ENCODE measurements around the gene BICDL2. TPM values are rescaled to one million over a fixed set of nuclear protein-coding genes. Genes with fewer than 3 reads are reported as not detected.
A peak's percentile ranks its signal among the peaks of the same experiment; 100 is the strongest.

BICDL2 gene
- total and polyA plus RNA-seq, 2 donors from 2014 or later: 2.9 to 12.1 TPM

- Histone ChIP-seq H3K9ac (ENCODE audit: low read length in 3 of 3) (no peak overlapping the region), H3K4me1 (ENCODE audit: control insufficient read depth in 2 of 3, insufficient read depth in 2 of 3, low read depth in 1 of 3, low read length in 3 of 3) (peaks cover 0 to 18% (median 18%) of the 10 kb centered on the region in 3 donors), H3K27ac (ENCODE audit: low read depth in 2 of 2, low read length in 2 of 2) (no peak overlapping the region), H3K9me3 (ENCODE audit: control insufficient read depth in 2 of 3, insufficient read depth in 1 of 3, low read length in 3 of 3) (no peaks in the 10 kb centered on the region), H3K36me3 (ENCODE audit: control insufficient read depth in 2 of 3, insufficient read depth in 3 of 3, low read length in 3 of 3) (peaks cover 2 to 5% (median 3%) of the 10 kb centered on the region in 3 donors), H3K4me3 (ENCODE audit: low read length in 3 of 3) (no peak overlapping the region), H3K27me3 (ENCODE audit: control insufficient read depth, insufficient read depth, low read length) (peaks cover 14% of the 10 kb centered on the region)
- FAIRE-seq: no peak
- intact Hi-C loops (cut with DNase I): no loop called here
- no peak for TF ChIP-seq CTCF (IDR thresholded peaks at IDR 0.05; ENCODE audit: borderline replicate concordance, extremely low read depth, insufficient read depth)
- no peak for DNase-seq
Observed at GRCh38 chr16:3026003-3026378, 10.8 kb downstream of the BICDL2 start.

- H3K9ac ChIP-seq (ENCODE audit: low read length in 3 of 3): no peak overlapping the region
- H3K4me1 ChIP-seq (ENCODE audit: control insufficient read depth in 2 of 3, insufficient read depth in 2 of 3, low read depth in 1 of 3, low read length in 3 of 3): peaks cover 0 to 23% (median 18%) of the 10 kb centered on the region in 3 donors
- intact Hi-C loops (cut with DNase I): no loop called here
- FAIRE-seq (no peak), DNase-seq (no peak)
- no peak for TF ChIP-seq CTCF (IDR thresholded peaks at IDR 0.05; ENCODE audit: borderline replicate concordance, extremely low read depth, insufficient read depth)
- H3K36me3 ChIP-seq (ENCODE audit: control insufficient read depth in 2 of 3, insufficient read depth in 3 of 3, low read length in 3 of 3): peaks cover 2 to 5% (median 3%) of the 10 kb centered on the region in 3 donors
- no peak overlapping the region for H3K4me3 ChIP-seq (ENCODE audit: low read length in 3 of 3)
- H3K27me3 ChIP-seq (ENCODE audit: control insufficient read depth, insufficient read depth, low read length): peaks cover 14% of the 10 kb centered on the region
- H3K9me3 ChIP-seq (ENCODE audit: control insufficient read depth in 2 of 3, insufficient read depth in 1 of 3, low read length in 3 of 3): no peaks in the 10 kb centered on the region
- no peak overlapping the region for H3K27ac ChIP-seq (ENCODE audit: low read depth in 2 of 2, low read length in 2 of 2)
Observed at GRCh38 chr16:3025032-3026002, 11.4 kb downstream of the BICDL2 start.

GRCh38 chr16:3023669-3024478, 12.9 kb downstream of the BICDL2 start, which contains the start of the genes HCFC1R1 and THOC6:
TSS of gene HCFC1R1 (minus strand) at chr16:3023942. CDS start at chr16:3023941, 1 bp downstream.
TSS of gene THOC6 (plus strand) at chr16:3024035. CDS start at chr16:3024327, 292 bp downstream.
- DNase-seq (peak; percentile 97 to 99 (median 99)), FAIRE-seq (no peak)
- H3K4me3 ChIP-seq (ENCODE audit: low read length in 3 of 3): peak within 1 kb of the TSS; percentile 49 to 90 (median 67)
- intact Hi-C loops (cut with DNase I): no loop called here
- H3K9me3 ChIP-seq (ENCODE audit: control insufficient read depth in 2 of 3, insufficient read depth in 1 of 3, low read length in 3 of 3): no peaks in the 10 kb centered on the region
- peak within 1 kb of the TSS; percentile 37 to 89 (median 65) for H3K9ac ChIP-seq (ENCODE audit: low read length in 3 of 3)
- TF ChIP-seq CTCF (IDR thresholded peaks at IDR 0.05; ENCODE audit: borderline replicate concordance, extremely low read depth, insufficient read depth): no peak
- H3K27ac ChIP-seq (ENCODE audit: low read depth in 2 of 2, low read length in 2 of 2): peak within 1 kb of the TSS; percentile 98
- peaks cover 2% of the 10 kb centered on the region for H3K27me3 ChIP-seq (ENCODE audit: control insufficient read depth, insufficient read depth, low read length)
- peaks cover 2 to 5% (median 3%) of the 10 kb centered on the region in 3 donors for H3K36me3 ChIP-seq (ENCODE audit: control insufficient read depth in 2 of 3, insufficient read depth in 3 of 3, low read length in 3 of 3)
- peaks cover 0 to 23% (median 18%) of the 10 kb centered on the region in 3 donors for H3K4me1 ChIP-seq (ENCODE audit: control insufficient read depth in 2 of 3, insufficient read depth in 2 of 3, low read depth in 1 of 3, low read length in 3 of 3)

Measured in kidney (tissue), 14 donors.